Smooth muscle cell (in vitro differentiated cells): ENCODE measurements around the gene COL4A2. TPM values are rescaled to one million over a fixed set of nuclear protein-coding genes. Genes with fewer than 3 reads are reported as not detected.

ENCODE experiments used
- DNase-seq: peaks from one replicate; lab custom pipeline; 2025; ENCODE audit not compliant: unreplicated experiment; lab: John Stamatoyannopoulos, UW
- H2AFZ ChIP-seq: fragments of 200-600 bp; sonication (generic); 2 replicates; pipeline ENCODE4 v1.6.0; 2016; ENCODE audit warnings: antibody characterized with exemption, low read depth, mild to moderate bottlenecking
- H3F3A ChIP-seq: fragments of 200-600 bp; sonication (generic); 2 replicates; pipeline ENCODE4 v1.6.0; 2017; ENCODE audit warnings: antibody characterized with exemption, low read depth
- H3K27ac ChIP-seq: fragments of 200-600 bp; sonication (generic); 2 replicates; pipeline ENCODE4 v1.5.1; 2016; ENCODE audit warnings: low read depth, mild to moderate bottlenecking
- H3K27me3 ChIP-seq: fragments of 200-600 bp; sonication (generic); 2 replicates; pipeline ENCODE4 v1.6.1; 2016; ENCODE audit warnings: low read depth, mild to moderate bottlenecking
- H3K36me3 ChIP-seq: fragments of 200-600 bp; sonication (generic); 2 replicates; pipeline ENCODE4 v1.5.1; 2016; ENCODE audit warnings: low read depth
- H3K4me1 ChIP-seq: fragments of 200-600 bp; sonication (generic); 2 replicates; pipeline ENCODE4 v1.5.1; 2016; ENCODE audit warnings: low read depth
- H3K4me2 ChIP-seq: fragments of 200-600 bp; sonication (generic); 2 replicates; pipeline ENCODE4 v1.6.0; 2016; ENCODE audit warnings: mild to moderate bottlenecking
- H3K4me3 ChIP-seq: fragments of 200-600 bp; sonication (generic); 2 replicates; pipeline ENCODE4 v1.5.1; 2016; ENCODE audit warnings: mild to moderate bottlenecking
- H3K79me2 ChIP-seq: fragments of 200-600 bp; sonication (generic); 2 replicates; pipeline ENCODE4 v1.6.0; 2016; ENCODE audit warnings: low read depth, mild to moderate bottlenecking
- H3K9ac ChIP-seq: fragments of 200-600 bp; sonication (generic); 2 replicates; pipeline ENCODE4 v1.6.0; 2016; ENCODE audit warnings: low read depth
- H3K9me3 ChIP-seq: fragments of 200-600 bp; sonication (generic); replicated peaks from 2 replicates; pipeline ENCODE4 v1.5.1; 2016; ENCODE audit warnings: low read depth
- H4K20me1 ChIP-seq: fragments of 200-600 bp; sonication (generic); 2 replicates; pipeline ENCODE4 v1.6.0; 2016; ENCODE audit warnings: low read depth
- CTCF ChIP-seq: fragments of 200-600 bp; sonication (generic); IDR thresholded peaks from 2 replicates; pipeline ENCODE4 v1.5.1; 2017; ENCODE audit warnings: borderline replicate concordance, mild to moderate bottlenecking, antibody characterized with exemption; ENCODE audit not compliant: insufficient read depth, poor library complexity, severe bottlenecking
- WGBS: methylation state at CpG from one replicate; pipeline ENCODE4 v1.1.7; 2016; ENCODE audit warnings: low lambda C conversion rate; 5-methylcytosine and 5-hydroxymethylcytosine counted together
- polyA plus RNA-seq: library from polyadenylated mRNA; unstranded; fragments of >200 nt; fragmentation: Nextera tagmentation; extraction: Ambion mirVana; gene quantifications from 2 replicates; pipeline ENCODE4 v1.2.1, GENCODE V29; 2016
- total RNA-seq: library from RNA; depleted of rRNA; stranded (reverse); fragments of >200 nt; gene quantifications from 2 replicates; pipeline ENCODE4 v1.2.3, GENCODE V29; 2014

The COL4A2 gene
- total and polyA plus RNA-seq, 2 experiments from 2014 or later = 1,456 to 2,786 TPM

DNA sequence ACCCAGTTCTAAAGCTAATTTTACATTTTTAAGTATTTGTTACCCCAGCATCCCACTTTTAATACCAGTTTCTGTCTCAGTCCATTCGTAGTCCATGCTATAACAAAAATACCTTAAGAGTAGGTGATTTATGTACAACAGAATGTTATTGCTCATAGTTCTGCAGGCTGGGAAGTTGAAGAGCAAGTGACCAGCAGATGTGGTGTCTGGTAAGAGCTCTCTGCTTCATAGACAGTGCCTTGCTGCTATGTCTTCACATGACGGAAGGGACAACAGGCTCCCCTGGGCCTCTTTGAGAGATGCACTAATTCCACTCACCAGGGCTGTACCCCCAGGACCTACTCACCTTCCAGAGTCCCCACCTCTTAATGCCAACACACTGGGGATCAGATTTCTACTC, 96.6 kb downstream of the COL4A2 start:
- WGBS = 27% methylated on average over 2 of the region's 2 CpGs

GRCh38 chr13:110404321-110404720, 97.2 kb downstream of the COL4A2 start:
- peak overlapping the region; percentile 65 for H3K4me2 ChIP-seq
- WGBS = 96% methylated on average over 4 of the region's 4 CpGs
- DNase-seq = no peak
- H3K4me3 ChIP-seq = no peak overlapping the region
- no peak for TF ChIP-seq CTCF
- H3K9ac ChIP-seq = peak overlapping the region; percentile 60
- no peaks in the 10 kb centered on the region for H3K9me3 ChIP-seq
- peaks cover 77% of the 10 kb centered on the region for H3F3A ChIP-seq
- H3K4me1 ChIP-seq = peaks cover 30% of the 10 kb centered on the region
- H3K27ac ChIP-seq = peak overlapping the region; percentile 100
- no peaks in the 10 kb centered on the region for H3K27me3 ChIP-seq
- H3K79me2 ChIP-seq = peaks cover 41% of the 10 kb centered on the region
- no peaks in the 10 kb centered on the region for H4K20me1 ChIP-seq
- no peak overlapping the region for H2AFZ ChIP-seq
- no peaks in the 10 kb centered on the region for H3K36me3 ChIP-seq

More for the DNA sequence above, 96.6 kb downstream of the COL4A2 start:
- no peak for TF ChIP-seq CTCF
- H3K4me3 ChIP-seq = no peak overlapping the region
- H3F3A ChIP-seq = peaks cover 74% of the 10 kb centered on the region
- H4K20me1 ChIP-seq = no peaks in the 10 kb centered on the region
- no peak overlapping the region for H2AFZ ChIP-seq
- H3K9me3 ChIP-seq = no peaks in the 10 kb centered on the region
- no peaks in the 10 kb centered on the region for H3K27me3 ChIP-seq
- H3K27ac ChIP-seq = peak overlapping the region; percentile 100
- peaks cover 47% of the 10 kb centered on the region for H3K79me2 ChIP-seq
- H3K4me2 ChIP-seq = peak overlapping the region; percentile 65
- DNase-seq = no peak
- peak overlapping the region; percentile 60 for H3K9ac ChIP-seq
- no peaks in the 10 kb centered on the region for H3K36me3 ChIP-seq
- H3K4me1 ChIP-seq = peaks cover 30% of the 10 kb centered on the region

DNA sequence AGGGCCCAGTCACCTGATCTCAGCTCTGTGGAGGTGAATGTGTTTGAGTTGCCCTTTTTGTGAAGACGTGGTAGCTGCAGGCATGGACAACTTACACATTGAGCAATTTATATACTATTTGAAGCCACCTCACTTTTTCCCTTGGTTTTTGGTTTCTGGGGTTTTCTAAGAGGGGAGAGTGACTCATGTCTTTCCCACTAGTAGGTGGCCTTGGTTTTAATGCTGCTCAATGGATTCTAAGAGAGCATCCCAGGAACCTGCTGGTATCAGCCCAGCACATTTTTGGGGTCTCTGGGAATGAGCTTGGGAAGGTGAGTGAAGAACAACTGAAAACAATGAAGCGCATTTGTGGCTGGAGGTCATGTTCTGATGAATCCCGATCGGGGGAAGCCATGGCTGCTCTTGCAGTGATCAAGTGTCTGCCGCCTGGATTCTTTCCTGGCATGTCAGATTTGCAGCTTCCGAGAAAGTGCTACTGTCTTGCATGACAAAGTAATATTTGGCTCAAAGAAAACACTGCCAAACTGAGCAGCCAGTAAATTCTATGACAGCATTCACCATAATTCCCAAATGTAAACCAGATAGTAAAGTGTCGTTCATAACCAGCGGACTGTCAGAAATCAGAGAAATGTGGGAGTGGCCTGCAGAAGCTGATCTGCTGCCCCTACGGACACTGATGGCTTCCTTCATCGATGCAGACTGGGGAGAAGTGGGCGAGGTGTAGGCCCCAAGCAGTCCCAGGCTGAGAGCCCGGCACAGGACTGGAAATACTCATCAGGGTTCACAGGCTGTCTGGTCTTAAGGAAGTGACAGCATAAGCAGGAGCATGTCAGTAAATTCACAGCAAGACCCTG, 98.7 kb downstream of the COL4A2 start:
- Histone ChIP-seq H4K20me1 (no peaks in the 10 kb centered on the region), H3K9ac (peak overlapping the region; percentile 60), H3K4me3 (no peak overlapping the region), H3K79me2 (peaks cover 36% of the 10 kb centered on the region), H3F3A (peaks cover 80% of the 10 kb centered on the region), H3K4me2 (peak overlapping the region; percentile 65), H3K4me1 (peaks cover 36% of the 10 kb centered on the region), H3K9me3 (no peaks in the 10 kb centered on the region), H2AFZ (no peak overlapping the region), H3K36me3 (no peaks in the 10 kb centered on the region), H3K27ac (peak overlapping the region; percentile 100), H3K27me3 (no peaks in the 10 kb centered on the region)
- DNase-seq = no peak
- 6% methylated on average over 12 of the region's 12 CpGs for whole genome bisulfite sequencing
- TF ChIP-seq CTCF = no peak
